Ramos (cell line): Measurements from ENCODE around the gene MTHFS.

Experiments
- in situ Hi-C: fragments of 300-500 bp; cut with MboI; formaldehyde crosslinking; loops from one replicate; pipeline ENCODE4 v1.14.3; 2022; ENCODE audit warnings: low sequenced_read_pairs; ENCODE audit not compliant: unreplicated experiment

The MTHFS gene

GRCh38 chr15:79824136-79824701, 72.6 kb downstream of the MTHFS start:
- in situ Hi-C loops = no loop called here

- in situ Hi-C loops = no loop called here
Observed at GRCh38 chr15:79820820-79821219, 76.0 kb downstream of the MTHFS start.

DNA sequence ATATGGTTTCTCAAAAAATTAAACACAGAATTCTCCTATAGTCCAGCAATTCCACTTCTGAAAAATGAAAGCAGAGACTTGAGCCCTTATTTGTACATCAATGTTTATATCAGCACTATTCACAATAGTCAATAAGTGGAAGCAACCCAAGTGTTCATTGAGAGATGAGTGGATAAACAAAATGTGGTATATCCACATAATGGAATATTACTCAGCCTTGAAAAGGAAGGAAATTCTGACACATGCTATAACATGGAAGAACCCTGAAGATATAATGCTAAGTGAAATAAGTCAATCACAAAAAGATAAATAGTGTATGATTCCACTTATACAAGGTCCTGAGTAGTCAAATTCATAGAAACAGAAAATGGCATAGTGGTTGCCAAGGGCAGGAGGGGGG, 76.6 kb downstream of the MTHFS start:
- in situ Hi-C loops = no loop called here

DNA sequence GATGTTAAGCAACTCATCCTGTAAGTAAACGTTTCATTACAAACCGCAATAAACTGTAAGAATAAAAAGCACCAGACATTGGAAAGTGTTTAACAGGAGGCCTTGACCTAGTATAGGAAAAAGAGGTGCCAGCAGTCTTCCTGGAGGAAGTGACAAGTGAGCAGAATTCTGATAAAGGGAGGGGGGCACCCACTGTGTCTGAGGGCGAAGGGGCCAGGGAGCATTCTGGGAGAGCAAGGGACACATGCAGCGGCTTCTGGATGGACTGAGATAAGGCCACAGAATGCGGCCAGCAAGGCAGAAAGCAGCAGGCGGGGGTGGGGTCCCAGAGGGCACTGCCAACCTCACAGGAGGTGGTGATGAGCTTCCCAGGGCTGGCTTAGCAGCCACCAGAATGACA, 80.2 kb downstream of the MTHFS start:
- in situ Hi-C loops = no loop called here

DNA sequence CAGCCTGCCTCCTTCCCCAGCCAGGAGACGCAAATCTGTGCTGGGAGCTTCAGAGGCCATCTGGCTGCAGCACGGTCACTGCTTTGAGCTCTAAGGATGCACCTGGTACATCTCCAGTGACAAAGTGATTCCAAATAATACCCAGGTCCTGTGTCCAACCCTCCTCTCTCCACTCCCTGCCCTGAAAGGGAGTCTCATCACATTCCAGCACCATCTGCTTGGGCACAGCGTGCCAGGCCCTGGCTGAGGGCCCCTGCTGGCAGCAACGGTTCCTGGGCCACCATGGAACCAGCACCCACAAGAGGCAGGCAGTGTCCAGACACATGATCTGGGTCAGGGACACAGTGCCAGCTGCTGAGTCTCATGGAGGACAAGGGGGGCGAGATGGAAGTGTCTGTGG, 81.3 kb downstream of the MTHFS start:
- in situ Hi-C loops = no loop called here

DNA sequence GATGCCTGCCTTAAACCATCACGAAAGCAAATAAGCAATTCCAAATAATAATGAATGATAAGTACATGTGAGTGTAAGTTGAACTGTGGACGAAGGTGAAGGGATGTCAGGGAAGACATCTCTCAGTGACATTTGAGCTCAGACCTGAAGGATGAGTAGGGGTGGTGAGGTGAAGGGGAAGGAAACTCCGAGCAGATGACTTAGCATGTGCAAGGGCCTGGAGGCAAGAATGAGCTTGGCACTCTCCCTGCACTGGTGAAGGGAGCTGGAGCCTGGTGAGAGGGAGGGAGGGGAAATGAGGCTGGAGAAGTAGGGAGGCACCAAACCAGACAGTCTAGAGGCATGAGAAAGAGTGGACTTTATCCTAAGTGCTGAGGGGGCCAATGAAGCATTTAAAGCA, 84.3 kb downstream of the MTHFS start:
- in situ Hi-C loops = no loop called here

- in situ Hi-C loops = no loop called here
Observed at GRCh38 chr15:79811406-79812405, 85.1 kb downstream of the MTHFS start.

- in situ Hi-C loops = no loop called here
Observed at GRCh38 chr15:79804838-79805237, 92.0 kb downstream of the MTHFS start.

GRCh38 chr15:79798311-79798710, 98.5 kb downstream of the MTHFS start:
- in situ Hi-C loops = no loop called here
